ENCODE results near the gene MESP2.

The MESP2 gene

DNA sequence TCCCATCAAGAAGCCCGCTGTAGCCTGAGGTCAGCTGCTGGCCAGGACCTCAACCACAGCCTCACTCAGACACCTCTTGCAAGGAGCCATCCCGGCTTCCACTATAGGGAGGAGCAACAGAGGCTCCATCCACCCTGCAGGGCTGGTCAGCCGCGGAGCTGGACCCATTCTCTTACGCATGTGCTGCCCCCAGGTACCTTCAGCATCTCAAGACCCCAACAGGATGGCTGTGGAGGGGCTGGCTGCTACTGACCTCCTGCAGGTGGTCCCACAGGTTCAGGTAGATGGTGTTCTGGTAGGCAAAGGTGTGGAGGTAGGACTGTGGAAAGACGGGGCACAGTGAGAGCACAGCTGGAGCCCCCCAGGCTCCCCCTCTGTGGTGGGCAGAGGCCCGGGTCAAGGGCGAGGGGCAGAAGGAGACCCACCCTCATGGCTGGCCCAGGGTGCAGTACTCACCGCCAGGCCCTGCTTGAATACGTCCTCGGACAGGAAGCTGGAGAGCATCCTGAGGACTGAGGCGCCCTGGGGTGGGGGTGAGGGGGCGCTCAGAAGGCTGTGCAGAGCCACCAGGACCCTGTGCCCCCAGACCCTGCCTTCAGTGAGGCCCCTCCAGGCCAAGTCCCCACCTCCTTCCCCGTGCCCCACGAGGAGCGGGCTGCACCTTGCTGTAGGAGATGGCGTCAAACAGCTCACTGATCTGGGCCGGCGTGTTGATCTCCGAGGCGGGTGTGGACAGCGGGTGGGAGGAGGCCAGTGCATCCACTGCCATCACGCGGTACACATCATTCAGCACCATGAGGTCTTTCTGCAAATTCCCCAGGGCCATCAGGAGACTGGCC, 27.1 kb downstream of the MESP2 start:
- DNase-seq, result no peak

DNA sequence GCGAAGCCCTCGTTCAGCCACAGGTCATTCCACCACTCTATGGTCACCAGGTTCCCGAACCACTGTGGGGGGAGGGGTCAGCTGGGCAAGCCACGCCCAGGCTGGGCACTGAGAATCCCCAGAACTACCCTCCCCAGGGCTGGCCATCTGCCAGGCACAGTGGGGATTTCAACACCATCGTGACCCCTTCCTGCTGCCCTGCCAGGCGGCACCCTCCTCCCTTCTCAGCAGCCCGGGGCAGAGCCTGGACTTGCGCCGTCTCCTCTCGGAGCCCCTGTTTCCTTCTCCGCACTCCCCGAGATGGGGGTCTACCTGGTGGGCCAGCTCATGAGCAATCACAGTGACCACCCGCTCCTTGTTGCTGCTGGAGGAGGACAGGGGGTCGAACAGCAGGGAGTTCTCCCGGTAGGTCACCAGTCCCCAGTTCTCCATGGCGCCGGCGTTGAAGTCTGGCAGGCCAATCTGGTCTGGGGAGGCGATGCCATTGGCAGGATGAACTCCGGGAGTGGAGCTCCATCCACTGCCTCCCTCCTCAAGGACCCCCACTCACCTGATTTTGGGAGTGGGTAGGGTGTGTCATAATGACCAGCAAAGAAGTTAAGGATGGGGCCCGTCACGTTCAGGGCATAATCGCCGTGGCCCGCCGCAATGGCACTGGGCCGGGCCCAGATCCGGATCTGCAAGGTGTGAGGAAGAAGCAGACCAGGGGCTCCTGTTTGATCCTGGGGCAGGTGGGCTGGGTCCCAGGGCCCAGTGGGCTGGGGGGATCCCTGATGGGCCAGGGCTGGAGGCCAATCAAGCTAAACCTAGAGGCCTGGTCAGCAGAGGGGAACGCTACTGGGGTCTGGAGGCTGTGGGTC, 28.0 kb downstream of the MESP2 start:
- no peak for DNase-seq

DNA sequence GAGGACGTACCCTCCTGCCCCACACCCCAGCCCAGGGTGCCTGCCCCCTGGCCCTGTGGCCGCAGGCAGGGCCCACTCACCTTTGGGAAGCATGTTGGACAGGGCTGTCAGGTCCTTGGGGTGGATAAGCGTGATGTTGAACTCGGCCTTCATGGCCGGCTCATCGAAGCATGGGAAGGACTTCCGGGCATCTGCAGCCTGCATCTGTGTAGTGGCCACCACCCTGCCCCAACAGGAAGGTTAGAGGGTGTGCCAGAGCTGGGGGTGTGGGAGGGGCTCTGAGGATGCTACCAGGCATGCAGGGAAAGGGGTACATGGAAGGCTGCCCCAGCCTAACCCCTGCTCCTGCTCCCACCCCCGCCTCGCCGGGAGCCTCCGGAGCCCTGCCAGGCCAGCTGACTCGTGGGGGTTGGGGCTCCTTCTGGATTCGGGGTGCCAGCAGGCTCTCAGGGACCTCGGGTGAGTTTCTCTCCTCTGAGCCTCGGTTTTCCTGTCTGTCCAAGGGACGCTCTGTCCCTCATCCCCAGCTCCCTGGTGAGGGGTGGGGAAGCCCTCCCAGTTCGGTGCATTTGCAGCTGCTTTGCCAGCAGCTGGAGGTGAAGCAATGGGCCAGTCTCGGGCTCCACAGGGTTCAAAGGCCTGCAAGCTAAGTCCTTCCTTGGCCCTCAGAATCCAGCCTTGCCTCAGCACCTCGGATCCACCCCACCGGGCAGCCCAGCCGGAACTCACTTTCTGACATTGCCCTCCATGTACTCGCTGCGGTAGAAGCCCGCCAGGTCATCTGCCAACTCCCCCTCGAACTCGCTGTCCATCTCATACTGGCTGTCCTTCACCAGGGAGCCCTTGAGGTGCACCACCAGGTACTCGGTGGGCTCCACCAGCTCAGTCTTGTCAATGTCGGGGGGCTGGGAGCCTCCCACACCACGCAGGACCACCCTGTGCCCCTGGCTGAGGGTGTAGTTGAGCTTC, 29.4 kb downstream of the MESP2 start:
- DNase-seq, result no peak

DNA sequence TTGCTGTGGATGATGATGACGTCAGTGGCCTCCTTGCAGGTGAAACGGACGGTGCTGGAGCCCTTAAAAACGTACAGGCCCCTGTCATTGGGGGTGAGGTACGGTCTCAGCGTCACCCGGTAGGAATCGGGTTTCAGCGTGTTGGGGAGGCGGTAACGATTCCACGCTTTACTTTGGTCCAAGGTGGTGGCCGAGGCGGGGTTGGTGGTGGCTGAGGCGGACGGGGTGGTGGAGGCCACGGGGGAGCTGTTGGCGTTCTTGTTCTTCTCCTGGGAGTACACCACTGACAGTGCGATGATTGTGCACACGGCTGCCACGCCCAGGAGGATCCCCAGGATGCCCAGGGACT, 30.1 kb downstream of the MESP2 start:
- DNase-seq, result no peak

DNA sequence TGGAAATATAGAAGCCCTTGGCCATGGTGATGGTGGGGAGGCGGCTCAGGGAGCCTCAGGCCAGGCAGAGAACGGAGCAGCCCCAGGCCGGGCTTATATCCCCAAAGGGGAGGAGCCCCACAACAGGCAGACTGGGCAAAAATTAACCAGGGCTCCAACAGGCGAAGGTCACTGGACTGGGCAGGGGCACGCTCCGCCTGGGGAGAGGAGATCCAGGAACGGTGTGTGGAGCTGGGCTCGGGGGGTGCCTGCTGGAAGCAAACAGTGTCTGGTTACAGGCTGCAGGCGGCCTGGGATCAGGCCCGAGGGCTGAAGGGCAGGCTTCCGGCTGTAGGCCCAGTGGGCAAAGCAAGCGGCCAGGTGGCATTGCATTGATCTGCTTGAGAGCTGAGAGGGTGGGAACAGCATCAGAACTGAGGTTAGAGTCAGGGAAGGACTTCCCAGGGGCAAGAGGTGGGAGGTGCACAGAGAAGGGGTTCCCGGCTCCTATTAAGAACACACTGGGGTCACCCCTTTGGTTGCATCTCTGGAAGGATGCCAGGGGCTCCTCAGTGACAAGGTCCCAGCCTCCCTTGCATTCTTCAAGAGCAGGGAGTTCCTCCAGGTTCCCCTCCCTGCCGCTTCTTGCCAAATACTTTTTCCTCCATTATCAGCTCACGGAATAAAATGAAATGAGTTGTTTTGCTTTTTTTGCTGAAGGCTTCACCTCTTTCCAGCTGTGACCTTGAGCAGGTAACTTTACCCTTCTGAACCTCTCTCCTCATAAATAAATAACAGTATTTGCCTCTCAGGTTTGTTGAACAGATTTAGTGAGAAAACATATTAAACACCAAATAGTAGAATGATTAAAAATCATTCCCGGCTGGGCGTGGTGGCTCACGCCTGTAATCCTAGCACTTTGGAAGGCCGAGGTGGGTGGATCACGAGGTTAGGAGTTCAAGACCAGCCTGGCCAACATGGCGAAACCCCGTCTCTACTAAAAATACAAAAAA, 30.7 kb downstream of the MESP2 start:
- no peak for DNase-seq

DNA sequence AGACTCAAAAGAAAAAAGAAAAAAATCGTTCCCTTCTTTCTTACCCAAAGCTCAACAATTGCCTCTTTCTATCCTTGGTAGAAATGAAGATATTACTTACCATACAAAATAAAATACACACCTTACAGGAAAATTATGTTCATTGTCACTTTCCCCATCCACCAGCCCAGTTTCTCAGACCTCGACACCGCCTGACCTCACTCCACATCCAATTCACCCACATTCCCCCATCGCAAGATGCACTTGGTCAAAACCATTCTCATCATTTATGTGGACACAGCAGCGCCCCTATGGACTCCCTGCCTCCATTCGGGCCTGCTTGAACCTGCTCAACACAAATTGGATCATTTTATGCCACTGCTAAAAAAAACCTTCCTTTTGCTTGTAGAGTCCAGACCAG, 31.6 kb downstream of the MESP2 start:
- no peak for DNase-seq

DNA sequence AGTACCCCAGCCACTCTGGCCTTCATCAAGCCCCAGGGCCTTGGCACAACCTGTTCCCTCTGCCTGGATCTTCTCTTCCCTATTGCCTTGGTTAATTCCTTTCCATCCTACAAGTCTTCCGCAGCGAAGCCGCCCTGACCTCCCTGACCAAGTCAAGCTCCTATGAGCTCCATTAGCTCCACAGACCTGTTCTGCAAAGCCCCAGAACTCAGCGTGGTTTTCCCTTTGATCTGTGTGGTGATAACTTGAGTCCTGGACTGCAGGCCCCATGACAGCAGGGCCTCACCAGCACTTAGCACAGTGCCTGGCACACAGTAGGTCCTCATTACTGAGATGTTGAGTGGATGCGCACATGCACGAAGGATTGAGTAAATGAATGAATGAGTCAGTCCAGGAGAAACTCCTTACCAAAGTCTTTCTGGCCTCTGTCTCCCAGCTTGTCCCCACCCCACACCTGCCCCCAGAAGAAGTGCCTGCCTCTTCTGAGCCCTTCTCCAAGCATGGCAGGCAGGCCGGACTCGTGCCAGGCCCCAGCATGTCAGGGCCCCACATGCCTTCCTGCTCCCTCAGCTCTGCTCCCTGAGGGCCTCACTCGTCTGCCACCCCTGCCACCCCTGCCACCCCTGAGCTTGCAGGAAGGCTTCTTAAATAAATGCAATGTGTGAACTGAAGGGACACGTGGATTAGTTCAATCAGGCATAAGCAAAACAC, 32.2 kb downstream of the MESP2 start:
- no peak for DNase-seq

DNA sequence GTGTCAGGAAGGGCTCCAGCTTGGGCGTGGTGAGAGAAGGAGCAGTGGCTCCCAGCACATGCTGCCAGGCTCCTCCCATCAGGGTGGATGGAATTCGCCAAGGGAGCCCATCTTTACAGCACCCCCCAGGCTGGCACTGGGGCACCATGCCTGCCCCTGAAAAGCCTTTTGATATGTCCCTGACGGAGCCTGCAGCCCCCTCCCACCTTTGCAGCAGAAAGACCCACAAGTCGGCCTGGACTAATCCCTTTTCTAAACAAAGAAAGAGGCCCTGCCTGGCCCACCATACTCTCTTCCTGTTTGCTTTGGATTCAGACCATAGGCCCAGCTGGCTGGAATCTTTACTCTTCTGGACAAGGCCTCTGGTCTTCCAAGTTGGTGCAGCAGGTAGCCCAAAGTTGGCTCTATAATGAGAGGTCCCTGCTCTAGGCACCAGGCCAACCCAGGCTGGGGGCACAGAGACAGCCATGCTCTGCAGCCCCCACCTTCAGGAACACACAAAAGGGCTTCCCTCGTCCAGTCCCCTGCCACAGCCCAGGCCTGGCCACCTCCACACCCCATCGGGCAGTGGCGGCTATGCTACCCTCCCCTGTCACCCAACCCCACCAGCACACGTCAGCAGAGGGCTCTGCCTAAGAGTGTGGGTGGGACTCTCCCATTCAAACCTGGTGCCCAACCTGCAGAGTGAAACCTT, 33.1 kb downstream of the MESP2 start:
- no peak for DNase-seq

DNA sequence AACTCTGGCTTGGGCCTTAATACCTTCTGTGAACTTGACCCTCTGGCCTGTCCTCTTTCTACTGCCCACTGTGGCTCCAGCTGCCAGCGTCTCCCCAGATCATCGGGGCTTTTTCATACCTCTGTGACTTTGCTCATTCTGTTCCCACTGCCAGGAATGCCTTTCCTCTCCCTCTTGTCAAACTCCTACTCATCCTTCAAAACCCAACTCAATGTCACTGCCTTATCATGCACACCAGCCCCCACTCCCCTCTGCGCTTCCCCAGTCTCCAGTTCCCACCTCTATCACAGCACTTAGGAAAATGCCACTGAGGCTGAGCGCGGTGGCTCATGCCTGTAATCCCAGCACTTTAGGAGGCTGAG, 33.6 kb downstream of the MESP2 start:
- DNase-seq, result no peak

DNA sequence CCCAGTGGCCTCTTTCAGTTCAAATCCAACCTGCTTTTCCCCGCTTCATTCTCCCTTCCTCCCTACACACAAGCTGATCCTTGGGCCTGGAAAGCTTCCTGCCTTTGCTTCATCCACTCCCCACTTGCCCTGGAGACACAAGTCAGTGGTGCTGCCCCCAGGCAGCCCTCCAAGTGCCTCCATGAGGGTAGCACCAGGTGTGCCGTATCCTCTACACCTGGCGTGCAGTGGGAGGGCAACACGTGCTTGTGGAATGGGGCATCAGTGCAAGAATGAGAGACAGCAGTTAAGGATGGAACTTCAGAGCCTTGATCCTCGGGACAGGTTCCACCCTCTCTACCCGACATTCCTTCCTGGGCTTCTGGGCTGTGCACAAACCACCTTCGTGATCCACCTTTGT, 34.7 kb downstream of the MESP2 start:
- DNase-seq, result no peak

DNA sequence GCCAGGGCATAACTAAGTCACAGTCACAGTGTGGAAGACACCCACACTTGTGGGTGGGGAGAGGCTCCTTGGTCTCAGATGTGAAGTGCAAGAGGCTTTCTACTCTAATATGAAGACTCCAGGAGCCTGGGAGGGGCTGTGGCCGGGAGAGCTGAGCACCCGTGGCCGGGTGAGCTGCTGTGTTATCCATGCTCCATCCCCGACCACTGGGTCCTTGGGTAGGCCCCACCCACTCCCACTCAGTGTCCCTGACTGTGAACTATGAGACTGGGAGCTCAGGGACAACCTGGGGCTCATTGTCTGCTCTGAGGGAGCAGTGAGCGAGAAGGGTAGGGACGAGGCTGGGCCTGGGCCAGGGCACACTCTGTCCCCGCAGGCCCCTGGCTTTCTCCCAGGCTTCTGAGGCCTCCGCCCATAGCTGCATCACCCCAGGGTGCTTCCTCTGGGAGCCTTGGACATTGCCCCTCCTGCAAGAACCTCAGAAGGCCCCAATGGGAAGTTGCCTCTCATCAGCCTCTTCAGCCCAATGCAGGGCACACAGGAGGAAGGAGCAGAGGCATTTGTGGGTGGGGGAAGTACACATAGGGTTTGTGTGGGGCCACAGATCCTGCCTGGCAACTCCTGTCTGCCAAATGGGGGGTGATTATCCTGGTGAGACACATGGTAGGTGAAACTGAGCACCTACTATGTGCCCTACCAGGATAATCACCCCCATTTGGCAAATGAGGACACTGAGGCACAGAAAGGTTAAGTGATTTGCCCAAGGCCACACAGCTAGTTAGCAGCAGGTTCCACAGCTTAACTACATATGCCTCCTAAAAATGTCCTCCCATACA, 36.1 kb downstream of the MESP2 start:
- DNase-seq, result no peak

DNA sequence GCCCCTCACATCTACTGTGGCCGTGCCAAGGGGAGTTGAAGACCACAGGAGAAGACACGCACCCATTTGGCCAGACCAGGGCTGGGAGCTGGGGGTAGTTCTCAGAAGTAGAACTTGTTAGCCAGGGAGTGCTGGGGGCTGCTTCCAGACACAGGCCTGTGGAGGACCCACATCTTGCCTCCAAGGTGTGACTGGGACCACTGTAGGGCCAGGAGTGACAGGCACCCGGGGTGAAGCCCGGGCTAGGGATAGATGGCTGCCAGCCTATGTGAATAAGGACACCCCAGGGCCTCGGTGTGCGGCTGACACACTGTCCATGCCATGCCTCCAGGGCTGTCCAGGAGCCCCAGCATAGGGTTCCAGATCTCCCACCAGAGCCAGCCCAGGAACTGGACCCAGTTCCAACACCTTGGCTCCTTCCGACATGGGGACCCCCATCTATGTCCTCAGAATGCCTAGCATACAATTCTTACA, 36.8 kb downstream of the MESP2 start:
- no peak for DNase-seq

DNA sequence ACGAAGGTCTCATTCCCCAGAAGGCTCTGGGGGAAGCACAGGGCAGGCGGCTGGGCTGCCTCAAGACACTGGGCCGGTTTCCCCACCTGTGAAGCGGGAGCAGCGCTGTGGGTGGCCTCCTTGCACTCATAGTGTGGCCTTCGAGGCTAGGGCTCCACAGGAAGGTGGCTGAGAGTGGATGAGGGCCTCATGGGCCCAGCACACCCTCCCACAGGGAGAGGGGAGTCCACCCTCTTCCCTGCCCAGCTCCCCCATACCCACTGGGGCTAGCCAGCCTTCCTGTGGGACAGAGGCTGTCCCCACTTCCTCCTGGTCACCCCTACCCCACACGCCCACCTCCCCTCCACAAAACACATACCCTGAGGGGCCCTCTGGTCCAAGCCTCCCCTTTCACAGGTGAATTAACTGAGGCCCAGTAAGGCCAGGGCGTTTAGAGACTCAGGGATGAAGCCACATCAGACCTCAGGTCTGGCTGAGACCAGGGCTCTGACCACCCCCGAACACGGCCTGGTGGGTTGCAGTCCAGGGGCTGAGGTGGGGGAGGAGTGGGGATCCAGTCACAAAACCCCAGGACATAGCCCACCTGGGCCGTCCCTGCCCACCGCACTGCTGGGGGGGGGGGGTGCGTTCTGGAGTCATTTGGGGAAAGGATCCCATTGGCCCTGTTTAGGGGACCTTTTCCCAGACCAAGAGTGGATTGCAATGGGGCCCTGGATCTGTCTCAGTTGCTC, 37.4 kb downstream of the MESP2 start:
- DNase-seq, result no peak

DNA sequence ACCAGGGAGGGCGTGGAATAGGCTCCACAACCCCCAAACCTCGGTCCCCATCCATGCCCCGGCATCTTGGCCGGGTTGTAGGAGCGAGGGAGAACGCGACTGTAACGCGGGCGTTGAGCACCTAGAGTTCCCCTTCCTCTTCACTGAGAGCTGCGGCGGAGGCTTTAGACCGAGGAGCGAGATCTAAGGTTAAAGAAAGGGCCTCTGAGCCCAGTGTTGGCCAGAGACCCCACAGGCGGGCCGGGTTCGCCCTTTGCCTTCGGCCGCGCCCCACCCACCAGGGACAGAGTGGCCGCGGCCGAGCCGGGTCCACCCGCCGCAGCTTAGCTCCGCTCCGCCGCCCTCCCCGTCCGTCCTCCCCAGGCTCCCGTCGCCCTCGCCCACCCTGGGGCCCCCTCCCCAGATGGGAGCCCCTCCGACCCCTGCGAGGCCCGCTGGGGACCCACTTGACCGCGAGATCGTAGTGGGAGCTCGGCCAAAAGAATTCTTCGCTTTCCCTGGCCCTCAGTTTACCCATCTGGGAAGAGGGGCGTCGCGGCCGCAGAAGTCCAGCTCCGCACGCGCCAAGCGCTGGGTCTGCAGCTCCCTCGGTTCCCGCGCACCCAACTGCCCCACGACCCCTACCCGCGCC, 38.1 kb downstream of the MESP2 start:
- no peak for DNase-seq

DNA sequence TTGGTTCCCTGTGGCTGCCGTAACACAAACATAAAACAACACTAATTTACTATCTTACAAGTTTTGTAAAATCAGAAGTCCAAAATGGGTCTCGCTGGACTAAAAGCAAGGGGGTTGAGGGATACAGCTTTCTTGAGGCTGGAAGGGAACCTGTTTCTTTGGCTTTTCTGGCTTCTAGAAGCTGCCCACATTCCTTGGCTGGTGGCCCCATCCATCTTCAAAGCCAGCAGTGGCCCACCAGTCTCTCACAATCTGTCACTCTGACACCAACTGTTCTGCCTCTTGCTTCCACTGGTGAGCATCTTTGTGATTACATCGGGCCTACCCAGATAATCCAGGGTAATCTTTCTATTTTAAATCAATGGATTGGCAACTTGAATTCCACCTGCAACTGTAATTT, 39.6 kb downstream of the MESP2 start:
- no peak for DNase-seq

DNA sequence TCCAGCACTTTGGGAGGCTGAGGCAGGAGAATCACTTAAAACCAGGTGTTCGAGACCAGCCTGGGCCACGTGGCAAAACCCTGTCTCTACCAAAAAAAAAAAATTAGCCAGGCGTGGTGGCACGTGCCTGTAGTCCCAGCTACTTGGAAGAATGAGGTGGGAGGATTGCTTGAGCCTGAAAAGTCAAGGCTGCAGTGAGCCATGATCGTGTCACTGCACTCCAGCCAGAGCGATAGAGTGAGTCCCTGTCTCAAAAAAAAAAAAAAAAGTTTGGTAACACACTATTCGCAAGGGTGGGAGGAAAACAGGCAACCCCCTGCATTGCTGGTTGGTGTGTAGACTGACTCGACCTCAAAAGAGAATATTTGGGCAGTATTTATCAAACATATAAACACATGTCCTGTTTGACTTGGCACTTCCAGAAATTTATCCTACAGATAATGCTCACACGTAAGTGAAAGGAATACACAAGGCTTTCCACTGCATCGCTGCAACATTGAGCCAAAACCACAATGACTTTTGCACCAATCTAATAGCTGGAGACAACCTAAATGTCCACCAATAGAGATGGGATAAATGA, 41.7 kb downstream of the MESP2 start:
- no peak for DNase-seq

DNA sequence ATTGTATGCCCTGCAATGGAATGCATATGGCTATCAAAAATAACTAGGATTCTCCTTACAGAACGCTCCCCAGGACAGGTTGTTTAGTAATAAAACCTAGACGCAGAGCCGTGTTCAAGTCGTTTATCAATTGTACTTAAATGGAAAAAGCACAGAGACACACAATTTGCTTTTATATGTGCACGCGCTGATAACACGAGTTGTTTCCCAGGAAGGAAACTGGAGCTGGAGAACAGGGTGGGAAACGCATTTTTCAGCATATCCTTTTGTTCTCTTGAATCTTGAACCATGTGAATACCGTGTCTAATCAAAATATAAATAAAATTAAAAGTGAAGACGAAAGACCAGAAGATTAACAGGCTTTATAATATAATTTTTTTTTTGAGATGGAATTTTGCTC, 42.2 kb downstream of the MESP2 start:
- no peak for DNase-seq

Measured in activated effector memory CD4-positive, alpha-beta T cell treated with Interleukin-2 at 50 U/mL for 16 hours (primary cell).